Stimulated activated CD4-positive, alpha-beta T cell treated with anti-CD3 and anti-CD28 coated beads, Interleukin-1b, Interleukin-23, amount 100 ng/mL, for 1 hour (primary cell): ENCODE measurements around the gene SYNE1.
"Not testable (repeated sequence)": the region's sequence is repeated elsewhere in the genome, so short reads cannot be mapped to it uniquely, and the experiment has no call there.

Experiments
- DNase-seq, 2 donors: peaks; one replicate each; pipeline ENCODE4 v3.0.0-alpha.2; 2020; ENCODE audit warnings: low read depth in 2 of 2

Gene SYNE1

GRCh38 chr6:152566103-152566875 lies 70.9 kb downstream of the SYNE1 start:
- DNase-seq: no peak

DNA sequence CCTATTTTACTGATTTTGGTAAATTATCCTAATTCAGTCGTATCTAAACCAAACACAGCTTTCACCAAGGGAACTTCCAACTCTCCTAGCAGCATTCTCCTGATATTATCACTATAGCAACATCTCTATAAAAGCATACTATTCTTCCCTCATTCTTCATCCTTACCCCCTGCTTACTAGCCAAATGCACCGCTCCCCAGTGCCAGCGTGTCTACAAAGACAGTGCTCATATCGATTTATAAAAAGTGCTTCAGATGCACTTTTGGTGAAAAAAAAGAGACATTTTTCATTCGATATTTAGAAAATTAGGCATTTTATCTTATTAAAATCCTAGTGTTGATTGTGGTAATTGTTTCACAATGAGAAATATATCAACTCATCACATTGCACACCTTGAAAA lies 74.0 kb downstream of the SYNE1 start:
- DNase-seq: no peak

DNA sequence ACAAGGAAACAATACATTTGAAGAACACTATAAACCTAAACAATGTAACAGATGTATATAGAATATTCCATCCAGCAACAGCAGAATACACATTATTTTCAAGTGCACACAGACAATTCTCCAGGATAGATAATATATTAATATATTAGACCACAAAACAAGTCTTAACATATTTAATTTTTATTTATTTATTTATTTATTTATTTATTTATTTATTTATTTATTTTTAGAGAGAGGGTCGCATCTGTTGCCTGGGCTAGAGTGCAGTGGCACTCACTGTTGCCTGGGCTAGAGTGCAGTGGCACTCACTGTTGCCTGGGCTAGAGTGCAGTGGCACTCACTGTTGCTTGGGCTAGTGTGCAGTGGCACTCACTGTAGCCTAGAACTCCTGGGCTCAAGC lies 78.4 kb downstream of the SYNE1 start:
- not testable (repeated sequence) for DNase-seq

- no peak for DNase-seq
Observed at GRCh38 chr6:152557502-152557901, 79.7 kb downstream of the SYNE1 start.

- no peak for DNase-seq
Observed at GRCh38 chr6:152554851-152555250, 82.3 kb downstream of the SYNE1 start.

DNA sequence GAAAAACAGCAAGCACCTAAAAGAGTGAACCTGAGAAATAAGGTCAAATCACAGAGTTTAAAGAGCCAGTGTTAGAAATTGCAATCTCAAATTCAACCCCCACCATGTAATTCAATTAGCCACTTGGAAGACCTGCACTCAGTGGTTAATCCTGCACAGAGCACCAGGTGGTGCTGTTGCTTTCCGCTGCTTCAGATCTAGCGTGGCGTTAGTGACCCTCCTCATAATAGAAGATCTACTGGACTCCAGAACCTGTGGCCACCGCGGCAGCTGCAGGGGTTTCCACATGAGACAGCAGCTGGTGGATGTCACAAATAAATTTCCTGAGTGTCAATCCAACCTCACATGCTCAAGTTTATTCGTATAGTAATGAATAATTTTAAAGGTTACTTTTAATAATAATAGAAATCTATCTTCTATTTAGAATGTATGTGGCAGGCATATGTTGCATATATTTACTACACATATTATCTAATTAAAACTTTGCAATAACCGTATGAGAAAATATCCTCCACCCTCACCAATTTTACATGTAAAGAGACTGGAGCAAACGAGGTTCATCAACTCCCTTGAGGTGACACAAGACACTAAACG lies 84.4 kb downstream of the SYNE1 start:
- no peak for DNase-seq

GRCh38 chr6:152543519-152543918 lies 93.6 kb downstream of the SYNE1 start:
- DNase-seq: no peak

- DNase-seq: no peak
Observed at GRCh38 chr6:152540381-152540780, 96.8 kb downstream of the SYNE1 start.

DNA sequence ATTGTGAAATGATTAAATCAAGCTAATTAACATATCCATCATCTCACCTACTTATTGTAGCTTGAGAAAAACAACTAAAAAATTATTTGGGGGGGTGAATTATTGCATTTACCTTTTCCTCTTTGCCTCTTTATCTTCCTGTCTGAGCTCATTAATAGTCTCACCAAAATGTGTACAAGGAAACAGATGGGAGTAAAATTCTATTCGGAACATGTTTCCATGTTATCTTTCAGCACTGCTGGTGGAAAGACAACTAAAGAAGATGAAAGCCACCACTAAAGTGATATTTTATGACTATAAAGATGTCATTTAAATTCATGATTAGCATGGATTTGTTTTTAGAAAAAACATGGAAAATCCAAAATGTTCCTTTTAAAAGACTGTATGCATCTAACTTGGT lies 102.6 kb downstream of the SYNE1 start:
- no peak for DNase-seq

GRCh38 chr6:152532556-152533422 lies 104.4 kb downstream of the SYNE1 start:
- no peak for DNase-seq

DNA sequence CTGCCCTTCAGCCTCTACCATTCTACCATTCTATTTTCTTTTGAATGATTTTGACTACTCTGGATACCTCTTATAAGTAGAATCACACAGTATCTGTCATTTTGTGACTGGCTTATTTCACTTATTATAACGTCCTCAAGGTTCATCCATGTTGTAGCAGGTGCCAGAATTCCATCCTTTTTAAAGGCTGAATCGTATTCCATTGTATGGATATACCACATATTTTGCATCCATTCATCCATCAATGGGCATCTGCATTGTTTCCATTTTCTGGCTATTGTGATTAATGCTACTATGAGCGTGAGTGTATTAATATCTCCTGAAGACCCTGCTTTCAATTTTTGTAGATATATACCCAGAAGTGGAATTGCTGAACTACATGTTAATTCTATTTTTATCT lies 105.5 kb downstream of the SYNE1 start:
- DNase-seq: no peak

DNA sequence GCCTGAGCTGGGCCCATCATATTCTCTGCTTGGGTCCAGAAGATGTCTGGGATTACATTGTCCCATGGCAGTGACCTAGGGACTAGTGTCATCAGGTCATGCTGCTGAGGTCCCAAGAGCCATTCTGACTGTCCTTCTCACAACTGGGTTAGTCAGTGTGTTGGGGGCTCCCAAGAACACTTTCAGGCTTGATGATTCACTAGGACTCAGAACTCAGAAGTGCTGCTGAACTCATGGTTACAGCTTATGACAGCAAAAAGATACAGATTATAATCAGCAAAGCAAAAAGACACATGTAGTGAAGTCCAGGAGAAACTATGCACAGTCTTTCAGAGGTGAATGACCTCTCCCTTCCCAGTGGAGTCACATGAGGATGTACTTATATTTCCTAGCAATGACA lies 107.8 kb downstream of the SYNE1 start:
- no peak for DNase-seq

DNA sequence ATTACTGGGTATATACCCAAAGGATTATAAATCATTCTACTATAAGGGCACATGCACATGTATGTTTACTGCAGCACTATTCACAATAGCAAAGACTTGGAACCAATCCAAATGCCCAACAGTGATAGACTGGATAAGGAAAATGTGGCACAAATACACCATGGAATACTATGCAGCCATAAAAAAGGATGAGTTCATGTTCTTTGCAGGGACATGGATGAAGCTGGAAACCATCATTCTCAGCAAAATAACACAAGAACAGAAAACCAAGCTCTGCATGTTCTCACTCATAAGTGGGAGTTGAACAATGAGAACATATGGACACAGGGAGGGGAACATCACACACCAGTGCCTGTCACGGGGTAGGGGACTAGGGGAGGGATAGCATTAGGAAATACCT lies 123.0 kb downstream of the SYNE1 start:
- DNase-seq: not testable (repeated sequence)

DNA sequence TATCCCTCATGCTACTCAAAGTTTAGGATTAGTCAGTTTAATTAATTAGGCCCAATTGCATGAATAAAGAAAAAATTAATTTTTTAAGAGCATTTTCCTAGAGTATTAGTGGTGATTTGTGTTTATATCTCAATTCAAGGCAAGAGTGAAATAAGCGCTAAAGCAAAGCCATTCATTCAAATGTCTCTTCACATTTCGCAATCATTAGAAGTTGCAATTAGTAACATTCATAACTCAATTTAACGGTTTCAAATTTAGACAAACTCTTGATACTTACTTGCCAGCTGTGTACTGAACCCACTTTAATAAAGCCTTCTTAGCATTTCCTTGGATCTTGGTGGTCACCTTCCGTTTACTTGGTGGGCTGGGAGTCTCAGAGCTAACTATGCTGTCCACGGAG lies 127.2 kb downstream of the SYNE1 start:
- DNase-seq: no peak

DNA sequence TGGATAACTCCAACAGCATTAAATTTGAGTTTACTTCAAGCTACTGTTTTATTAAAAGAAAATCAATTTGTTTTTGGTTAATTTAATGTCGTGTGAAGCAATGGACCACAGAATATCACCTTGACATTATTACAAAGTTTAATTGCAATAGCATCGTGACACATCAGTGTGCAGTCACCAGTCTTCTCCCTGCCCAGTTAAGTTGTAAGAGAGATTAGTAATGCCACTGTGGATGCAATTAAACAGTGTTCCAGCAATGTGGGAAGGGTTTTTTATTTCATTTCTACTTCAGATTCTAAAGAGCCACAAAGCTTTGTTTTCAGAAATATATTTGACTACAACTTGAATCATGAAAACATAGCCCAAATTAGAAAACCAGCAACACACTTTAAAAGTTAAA lies 128.7 kb downstream of the SYNE1 start:
- no peak for DNase-seq

DNA sequence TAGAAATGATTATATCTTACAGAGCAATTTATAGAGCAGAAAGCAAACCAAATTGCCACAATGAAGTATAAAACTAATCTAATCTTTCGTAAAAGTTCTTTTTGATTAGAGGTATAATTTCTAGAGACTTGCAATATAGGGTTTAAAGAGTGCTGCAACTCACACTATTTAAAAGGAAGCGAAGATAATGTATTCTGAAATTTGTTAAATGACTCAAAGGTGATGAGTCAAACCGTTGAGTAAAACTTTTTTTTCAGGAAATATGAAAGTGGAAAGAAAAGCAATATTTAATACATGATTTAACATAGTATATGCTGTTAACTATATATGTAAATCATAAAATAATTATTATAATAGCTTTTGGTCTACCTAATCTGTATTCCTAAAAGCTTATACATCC lies 133.6 kb downstream of the SYNE1 start:
- no peak for DNase-seq

DNA sequence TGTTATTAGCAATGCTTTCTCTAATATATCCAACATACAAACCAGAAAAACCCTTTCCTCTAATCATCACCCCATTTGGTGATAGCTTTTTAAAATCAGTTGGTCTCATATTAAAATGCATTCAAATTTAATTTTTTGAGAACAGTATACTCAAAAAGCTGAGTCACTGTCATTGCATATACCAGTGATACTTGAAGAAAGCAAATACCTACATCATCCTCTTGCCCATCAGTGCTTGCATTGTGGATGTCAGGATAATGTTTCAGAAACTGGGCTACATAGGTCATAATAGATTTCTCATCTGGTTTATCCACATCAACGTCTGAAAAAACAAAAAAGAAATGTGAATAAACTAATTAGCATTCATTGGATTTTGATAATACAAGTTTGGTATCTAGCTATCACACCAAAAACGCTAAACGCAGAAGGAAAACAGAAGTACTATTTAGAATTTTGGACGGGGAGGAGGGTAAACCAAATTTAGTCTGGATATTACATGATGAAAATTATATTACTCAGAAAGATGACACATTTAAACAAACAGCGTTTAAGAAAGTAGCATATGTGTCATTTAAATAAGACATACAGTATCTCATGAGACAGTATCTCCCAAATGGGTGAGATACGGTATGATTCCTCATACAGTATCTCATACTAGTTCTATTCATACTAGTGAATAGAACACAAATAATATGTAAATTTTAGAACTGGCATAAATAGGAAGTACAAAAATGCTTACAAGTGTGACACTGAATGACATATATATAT lies 134.6 kb downstream of the SYNE1 start:
- no peak for DNase-seq

DNA sequence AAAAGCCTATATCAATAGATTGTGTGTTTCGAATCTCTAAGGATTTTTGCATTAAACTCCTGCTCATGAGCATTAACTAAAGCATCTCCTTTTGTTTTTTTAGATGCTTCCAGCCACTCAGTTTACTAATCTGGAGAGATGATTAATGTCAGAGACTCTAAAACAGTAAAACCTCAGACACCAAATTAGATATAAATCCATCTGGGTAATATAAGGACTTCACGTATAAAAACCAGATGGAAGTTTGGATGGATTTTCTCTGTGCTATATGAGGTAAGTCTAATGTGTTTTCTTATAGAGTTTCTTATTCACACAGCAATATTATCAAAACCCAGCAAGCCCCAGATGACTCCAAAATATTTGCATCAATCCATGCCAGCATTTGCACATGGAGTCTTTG lies 137.2 kb downstream of the SYNE1 start:
- no peak for DNase-seq

DNA sequence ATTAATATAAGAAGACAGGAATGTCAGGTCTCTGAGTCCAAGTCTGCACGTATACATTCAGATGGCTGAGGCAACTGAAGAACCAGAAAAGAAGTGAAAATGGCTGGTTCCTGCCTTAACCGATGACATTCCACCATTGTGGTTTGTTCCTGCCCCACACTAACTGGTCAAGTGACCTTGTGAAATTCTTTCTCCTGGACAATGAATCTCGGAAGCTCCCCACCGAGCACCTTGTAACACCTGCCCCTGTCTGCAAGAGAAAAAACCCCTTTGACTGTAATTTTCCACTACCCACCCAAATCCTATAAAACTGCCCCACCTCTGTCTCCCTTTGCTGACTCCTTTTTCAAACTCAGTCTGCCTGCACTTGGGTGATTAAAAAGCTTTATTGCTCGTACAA lies 140.4 kb downstream of the SYNE1 start:
- DNase-seq: no peak

DNA sequence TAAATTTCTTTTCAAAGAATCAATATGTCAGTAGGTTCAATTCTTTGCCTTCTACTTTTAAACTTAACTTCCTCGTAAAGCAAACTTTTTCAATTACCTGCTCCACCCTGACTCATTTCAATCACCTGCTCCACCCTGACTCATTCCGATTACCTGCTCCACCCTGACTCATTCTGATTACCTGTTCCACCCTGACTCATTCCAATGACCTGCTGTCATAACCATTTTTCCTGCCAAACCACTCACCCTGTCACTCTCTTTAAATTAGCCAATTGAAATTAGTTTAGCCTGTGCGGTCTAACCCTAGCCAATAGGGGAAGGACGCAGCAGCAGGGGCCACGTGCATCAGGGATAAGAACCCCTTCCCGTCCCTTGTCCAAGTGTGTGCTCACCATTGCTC lies 141.7 kb downstream of the SYNE1 start:
- not testable (repeated sequence) for DNase-seq

DNA sequence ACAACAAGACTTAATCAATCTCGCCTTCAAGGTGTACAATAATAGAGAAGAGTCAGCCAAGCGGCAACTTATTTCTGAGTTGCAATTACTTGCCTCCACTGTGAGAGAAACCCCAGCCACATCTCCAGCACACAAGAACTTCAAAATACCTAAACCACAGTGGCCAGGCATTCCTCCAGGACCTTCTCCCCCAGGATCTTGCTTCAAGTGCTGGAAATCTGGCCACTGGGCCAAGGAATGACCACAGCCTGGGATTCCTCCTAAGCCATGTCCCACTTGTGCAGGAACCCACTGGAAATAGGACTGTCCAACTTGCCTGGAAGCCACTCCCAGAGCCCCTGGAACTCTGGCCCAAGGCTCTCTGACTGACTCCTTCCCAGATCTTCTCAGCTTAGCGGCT lies 144.9 kb downstream of the SYNE1 start:
- not testable (repeated sequence) for DNase-seq

- DNase-seq: not testable (repeated sequence)
Observed at GRCh38 chr6:152491501-152491900, 145.7 kb downstream of the SYNE1 start.
